Measurements from ENCODE around the gene SNRK.

The SNRK gene

GRCh38 chr3:43364926-43365325 is 78.6 kb downstream of the SNRK start:
- ATAC-seq (replicated peaks) (no peak), DNase-seq (no peak)
- Mint-ChIP-seq H3K9me3 (no peaks in the 10 kb centered on the region), H3K27ac (peak overlapping the region; percentile 20 to 49), H3K4me1 (ENCODE audit: low read depth in 2 of 2) (peaks cover 23 to 29% of the 10 kb centered on the region in 2 donors), H3K27me3 (no peaks in the 10 kb centered on the region), H3K4me3 (no peak overlapping the region), H3K36me3 (ENCODE audit: insufficient read depth) (peaks cover 8% of the 10 kb centered on the region)

- Mint-ChIP-seq H3K27ac (peak overlapping the region in 1 of 2 donors; percentile 19), H3K4me1 (ENCODE audit: low read depth in 2 of 2) (peaks cover 25 to 34% of the 10 kb centered on the region in 2 donors), H3K27me3 (no peaks in the 10 kb centered on the region), H3K4me3 (no peak overlapping the region), H3K9me3 (no peaks in the 10 kb centered on the region), H3K36me3 (ENCODE audit: insufficient read depth) (peaks cover 8% of the 10 kb centered on the region)
- DNase-seq (no peak), ATAC-seq (replicated peaks) (no peak)
Observed at GRCh38 chr3:43365601-43366305, 79.4 kb downstream of the SNRK start.

- H3K36me3 Mint-ChIP-seq (ENCODE audit: insufficient read depth) = peaks cover 11% of the 10 kb centered on the region
- H3K4me3 Mint-ChIP-seq = no peak overlapping the region
- peaks cover 32 to 41% of the 10 kb centered on the region in 2 donors for H3K4me1 Mint-ChIP-seq (ENCODE audit: low read depth in 2 of 2)
- no peaks in the 10 kb centered on the region for H3K27me3 Mint-ChIP-seq
- H3K27ac Mint-ChIP-seq = no peak overlapping the region
- DNase-seq (no peak), ATAC-seq (replicated peaks) (no peak)
- H3K9me3 Mint-ChIP-seq = no peaks in the 10 kb centered on the region
Observed at GRCh38 chr3:43366481-43366880, 80.1 kb downstream of the SNRK start.

GRCh38 chr3:43366885-43367284 is 80.5 kb downstream of the SNRK start:
- Mint-ChIP-seq H3K27ac (no peak overlapping the region), H3K4me1 (ENCODE audit: low read depth in 2 of 2) (peaks cover 35 to 45% of the 10 kb centered on the region in 2 donors), H3K4me3 (no peak overlapping the region), H3K36me3 (ENCODE audit: insufficient read depth) (peaks cover 11% of the 10 kb centered on the region), H3K27me3 (no peaks in the 10 kb centered on the region), H3K9me3 (no peaks in the 10 kb centered on the region)
- ATAC-seq (replicated peaks) (no peak), DNase-seq (no peak)

- peak overlapping the region in 1 of 2 donors; percentile 57 for H3K27ac Mint-ChIP-seq
- H3K4me3 Mint-ChIP-seq = peak overlapping the region in 1 of 2 donors; percentile 4
- peak; percentile 61 for ATAC-seq (replicated peaks)
- H3K4me1 Mint-ChIP-seq (ENCODE audit: low read depth in 2 of 2) = peaks cover 37 to 49% of the 10 kb centered on the region in 2 donors
- no peaks in the 10 kb centered on the region for H3K27me3 Mint-ChIP-seq
- H3K36me3 Mint-ChIP-seq (ENCODE audit: insufficient read depth) = peaks cover 6% of the 10 kb centered on the region
- H3K9me3 Mint-ChIP-seq = no peaks in the 10 kb centered on the region
- DNase-seq = no peak
Observed at GRCh38 chr3:43369404-43370292, 83.3 kb downstream of the SNRK start.

GRCh38 chr3:43370293-43370980 is 84.1 kb downstream of the SNRK start:
- Mint-ChIP-seq H3K27ac (peak overlapping the region; percentile 68 to 85), H3K4me3 (no peak overlapping the region), H3K27me3 (no peaks in the 10 kb centered on the region), H3K36me3 (ENCODE audit: insufficient read depth) (peaks cover 4% of the 10 kb centered on the region), H3K9me3 (no peaks in the 10 kb centered on the region), H3K4me1 (ENCODE audit: low read depth in 2 of 2) (peaks cover 35 to 49% of the 10 kb centered on the region in 2 donors)
- no peak for ATAC-seq (replicated peaks)
- no peak for DNase-seq

GRCh38 chr3:43371494-43371893 is 85.2 kb downstream of the SNRK start:
- Mint-ChIP-seq H3K4me3 (peak overlapping the region in 1 of 2 donors; percentile 14), H3K4me1 (ENCODE audit: low read depth in 2 of 2) (peaks cover 31 to 49% of the 10 kb centered on the region in 2 donors), H3K27ac (peak overlapping the region; percentile 68 to 85), H3K9me3 (no peaks in the 10 kb centered on the region), H3K27me3 (no peaks in the 10 kb centered on the region), H3K36me3 (ENCODE audit: insufficient read depth) (peaks cover 4% of the 10 kb centered on the region)
- DNase-seq (no peak), ATAC-seq (replicated peaks) (peak; percentile 81)

- ATAC-seq (replicated peaks) = no peak
- Mint-ChIP-seq H3K4me1 (ENCODE audit: low read depth in 2 of 2) (peaks cover 31 to 46% of the 10 kb centered on the region in 2 donors), H3K27ac (peak overlapping the region; percentile 68 to 85)
Observed at GRCh38 chr3:43372007-43372740, 85.8 kb downstream of the SNRK start.

GRCh38 chr3:43372809-43373559 is 86.6 kb downstream of the SNRK start:
- Mint-ChIP-seq H3K27ac (peak overlapping the region; percentile 68 to 85), H3K4me1 (ENCODE audit: low read depth in 2 of 2) (peaks cover 37 to 46% of the 10 kb centered on the region in 2 donors), H3K36me3 (ENCODE audit: insufficient read depth) (peaks cover 4% of the 10 kb centered on the region), H3K4me3 (peak overlapping the region in 1 of 2 donors; percentile 17), H3K9me3 (no peaks in the 10 kb centered on the region), H3K27me3 (no peaks in the 10 kb centered on the region)
- ATAC-seq (replicated peaks) (no peak), DNase-seq (no peak)

More at GRCh38 chr3:43372007-43372740, 85.8 kb downstream of the SNRK start:
- DNase-seq = no peak
- H3K9me3 Mint-ChIP-seq = no peaks in the 10 kb centered on the region
- H3K36me3 Mint-ChIP-seq (ENCODE audit: insufficient read depth) = peaks cover 4% of the 10 kb centered on the region
- peak overlapping the region in 1 of 2 donors; percentile 17 for H3K4me3 Mint-ChIP-seq
- H3K27me3 Mint-ChIP-seq = no peaks in the 10 kb centered on the region

- Mint-ChIP-seq H3K4me3 (no peak overlapping the region), H3K27ac (peak overlapping the region in 1 of 2 donors; percentile 38), H3K4me1 (ENCODE audit: low read depth in 2 of 2) (peaks cover 40 to 46% of the 10 kb centered on the region in 2 donors), H3K9me3 (no peaks in the 10 kb centered on the region), H3K36me3 (ENCODE audit: insufficient read depth) (peaks cover 4% of the 10 kb centered on the region), H3K27me3 (no peaks in the 10 kb centered on the region)
- ATAC-seq (replicated peaks) = no peak
- no peak for DNase-seq
Observed at GRCh38 chr3:43373560-43373928, 87.2 kb downstream of the SNRK start.

- Mint-ChIP-seq H3K27me3 (no peaks in the 10 kb centered on the region), H3K4me3 (no peak overlapping the region), H3K36me3 (ENCODE audit: insufficient read depth) (no peaks in the 10 kb centered on the region), H3K4me1 (ENCODE audit: low read depth in 2 of 2) (peaks cover 11 to 16% of the 10 kb centered on the region in 2 donors), H3K27ac (peak overlapping the region; percentile 12 to 66), H3K9me3 (no peaks in the 10 kb centered on the region)
- peak; percentile 65 to 76 (median 69) for DNase-seq
- peak; percentile 99 for ATAC-seq (replicated peaks)
Observed at GRCh38 chr3:43378066-43378935, 92.0 kb downstream of the SNRK start.

All from effector memory CD8-positive, alpha-beta T cell (primary cell).